ENCODE measurements around the gene IFT27.
"Not testable (repeated sequence)": the region's sequence is repeated elsewhere in the genome, so short reads cannot be mapped to it uniquely, and the experiment has no call there.

IFT27 gene

GRCh38 chr22:36765131-36765942 is 10.6 kb downstream of the IFT27 start:
- no peak for DNase-seq (ENCODE audit: low read depth in 2 of 2)

GRCh38 chr22:36764641-36765040 is 11.3 kb downstream of the IFT27 start:
- DNase-seq (ENCODE audit: low read depth in 2 of 2) = no peak

- DNase-seq (ENCODE audit: low read depth in 2 of 2) = no peak
Measured at GRCh38 chr22:36764060-36764459, 11.9 kb downstream of the IFT27 start.

GRCh38 chr22:36763576-36763975 is 12.3 kb downstream of the IFT27 start:
- DNase-seq (ENCODE audit: low read depth in 2 of 2) = no peak

- DNase-seq (ENCODE audit: low read depth in 2 of 2) = no peak
Measured at GRCh38 chr22:36762687-36763260, 13.1 kb downstream of the IFT27 start.

DNA sequence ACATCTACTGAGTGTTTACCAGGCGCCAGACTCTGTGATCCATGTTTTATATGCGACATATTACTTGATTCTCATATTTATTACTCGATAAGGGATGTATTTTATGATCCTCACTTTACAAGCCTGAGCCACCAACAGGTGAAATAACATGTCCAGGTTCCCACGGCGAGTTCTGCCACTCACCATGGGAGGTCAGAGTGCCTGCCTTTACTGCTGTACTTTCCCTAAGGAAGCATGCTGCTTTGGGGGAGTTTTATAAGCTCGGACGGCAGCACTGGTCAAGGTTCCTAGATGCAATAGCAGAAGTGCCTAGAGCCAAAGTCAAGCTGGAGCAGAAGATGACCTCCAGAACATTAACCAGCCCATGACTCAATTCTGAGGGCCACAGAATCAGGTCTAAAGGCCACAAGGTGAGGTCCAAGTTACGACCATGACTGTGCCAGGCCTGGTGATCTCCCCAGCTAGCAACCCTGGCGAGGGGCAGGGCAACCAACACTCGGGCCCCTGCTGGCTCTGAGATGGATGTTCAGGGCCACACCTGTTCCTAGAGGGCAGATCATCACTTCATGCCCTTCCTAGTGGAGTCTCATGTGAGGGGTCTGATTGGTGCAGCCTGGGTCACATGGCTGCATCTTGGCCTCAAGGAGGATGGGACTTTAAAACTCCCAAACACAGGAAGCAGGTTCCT is 14.2 kb downstream of the IFT27 start:
- DNase-seq (ENCODE audit: low read depth in 2 of 2) = no peak

GRCh38 chr22:36760786-36761185 is 15.1 kb downstream of the IFT27 start:
- no peak for DNase-seq (ENCODE audit: low read depth in 2 of 2)

DNA sequence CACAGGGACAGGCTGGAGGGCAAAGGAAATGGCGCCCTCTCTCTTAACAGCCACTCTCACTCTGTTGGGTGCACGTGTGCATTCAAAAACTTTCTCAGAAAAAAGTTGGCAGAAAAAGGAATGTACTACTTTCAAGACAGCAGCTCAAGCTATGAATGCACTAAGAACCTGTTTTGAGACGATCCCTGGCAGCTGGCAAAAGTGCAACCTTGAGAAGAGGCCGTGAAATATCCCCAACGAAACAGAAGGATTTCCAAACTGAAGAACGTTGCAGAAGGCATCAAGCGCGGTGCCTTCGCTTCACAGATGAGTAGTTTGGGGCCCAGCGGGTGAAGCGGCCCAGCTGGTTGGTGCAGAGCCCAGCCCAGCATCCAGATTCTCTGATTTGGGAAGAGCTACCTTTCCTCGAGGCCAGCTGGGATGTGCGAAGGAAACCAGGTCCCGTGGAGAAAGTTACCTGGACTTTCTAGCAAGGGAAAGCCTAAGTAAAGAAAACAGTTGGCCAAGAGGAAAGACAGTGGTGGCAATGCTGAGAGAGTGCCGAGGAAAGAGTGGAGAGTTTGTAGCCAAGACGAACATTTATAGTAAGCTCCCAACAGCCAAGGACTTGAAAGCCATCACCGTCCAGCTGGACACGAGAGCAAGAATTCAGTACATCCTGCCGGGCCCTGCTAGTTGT is 16.3 kb downstream of the IFT27 start:
- DNase-seq (ENCODE audit: low read depth in 2 of 2) = no peak

DNA sequence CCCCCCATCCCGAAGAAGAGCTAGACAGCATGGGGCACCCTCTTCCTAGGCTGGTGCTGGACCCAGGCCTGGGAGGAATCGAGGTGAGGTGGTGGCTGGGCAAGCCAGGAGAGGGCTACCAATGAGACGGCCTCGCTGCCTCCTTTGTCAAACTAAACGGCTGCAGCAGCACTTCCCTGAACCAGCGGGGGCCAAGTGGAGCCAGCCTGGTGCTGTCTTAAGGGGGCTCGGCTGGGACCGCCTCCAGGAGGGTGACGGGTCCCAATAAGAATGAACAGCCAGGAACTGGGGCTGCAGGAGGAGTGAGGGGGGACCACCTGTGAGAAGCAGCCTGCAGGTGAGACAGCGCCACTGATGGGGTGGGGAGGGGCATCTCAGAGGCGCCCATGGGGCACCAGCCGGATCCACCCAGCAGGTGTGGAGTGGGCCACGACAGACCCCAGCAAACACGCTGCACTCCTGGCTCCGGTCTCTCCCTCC is 17.1 kb downstream of the IFT27 start:
- no peak for DNase-seq (ENCODE audit: low read depth in 2 of 2)

DNA sequence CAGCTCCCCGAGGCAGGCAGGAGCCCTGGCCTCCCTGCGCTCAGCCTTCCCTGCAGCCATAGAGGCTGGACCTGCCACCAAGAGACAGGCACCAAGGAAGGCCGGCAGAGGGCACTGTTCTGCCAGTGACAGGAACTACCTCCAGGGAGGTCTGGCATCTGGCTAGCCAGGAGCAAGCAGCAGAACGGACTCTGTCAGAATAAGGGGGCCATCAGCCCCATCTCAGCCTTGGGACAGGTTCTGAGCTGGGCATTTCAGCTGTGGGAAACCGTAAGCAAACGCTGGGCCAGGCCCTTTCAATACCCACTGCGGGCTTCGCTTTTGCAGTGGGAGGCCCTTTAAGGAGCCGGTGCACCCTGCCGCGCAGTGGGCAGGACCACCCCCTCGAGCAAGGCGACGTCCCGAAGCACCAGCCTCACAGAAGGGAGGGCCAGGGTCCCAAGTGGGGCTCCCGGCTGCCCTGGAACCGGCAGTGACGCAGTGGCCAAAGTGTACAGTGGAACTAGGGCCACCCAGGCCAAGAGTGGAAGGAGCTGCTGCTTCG is 18.2 kb downstream of the IFT27 start:
- no peak for DNase-seq (ENCODE audit: low read depth in 2 of 2)

- DNase-seq (ENCODE audit: low read depth in 2 of 2) = no peak
Measured at GRCh38 chr22:36756746-36757655, 18.9 kb downstream of the IFT27 start.

DNA sequence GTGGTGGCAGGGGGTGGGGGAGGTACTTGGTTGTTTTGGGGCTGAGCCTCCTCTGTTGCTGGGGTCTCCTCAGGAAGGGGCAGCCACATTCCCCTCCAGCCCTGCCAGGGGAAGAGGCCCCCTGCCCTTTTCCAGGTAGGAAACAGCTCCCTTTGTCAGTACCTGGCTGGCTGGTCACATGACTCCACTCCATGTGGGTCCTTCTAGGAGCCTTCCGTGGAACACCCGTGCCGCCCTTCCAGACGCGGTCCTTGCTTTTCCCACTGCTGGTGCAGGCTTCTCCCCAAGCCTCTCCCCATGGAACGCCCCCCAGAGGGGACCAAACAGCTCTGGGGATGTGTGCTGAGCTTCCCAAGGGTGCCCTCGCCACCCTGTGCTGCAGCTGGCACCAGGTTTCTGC is 19.9 kb downstream of the IFT27 start:
- DNase-seq (ENCODE audit: low read depth in 2 of 2) = no peak

- no peak for DNase-seq (ENCODE audit: low read depth in 2 of 2)
Measured at GRCh38 chr22:36755316-36755715, 20.6 kb downstream of the IFT27 start.

GRCh38 chr22:36754881-36755280 is 21.0 kb downstream of the IFT27 start:
- DNase-seq (ENCODE audit: low read depth in 2 of 2) = not testable (repeated sequence)

DNA sequence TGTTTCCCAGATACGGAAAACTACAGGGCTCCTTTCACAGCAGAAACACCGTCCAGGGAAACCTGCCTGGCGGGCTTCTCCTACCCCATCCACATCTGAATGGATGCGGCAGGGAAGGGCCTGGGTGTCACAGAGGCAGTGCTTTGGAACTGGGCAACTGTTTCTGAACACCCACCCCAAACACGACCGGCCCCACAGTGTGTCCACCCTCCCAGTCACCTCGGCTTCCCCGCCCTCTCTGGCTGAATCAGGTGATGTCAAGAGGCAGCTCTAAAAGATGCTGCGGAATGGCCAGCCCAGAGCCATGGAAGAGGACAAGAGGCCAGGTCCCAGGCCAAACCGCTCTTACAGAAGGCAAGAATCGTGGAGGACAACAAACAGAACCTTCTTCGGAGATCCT is 22.0 kb downstream of the IFT27 start:
- no peak for DNase-seq (ENCODE audit: low read depth in 2 of 2)

- DNase-seq (ENCODE audit: low read depth in 2 of 2) = no peak
Measured at GRCh38 chr22:36753120-36753802, 22.7 kb downstream of the IFT27 start.

DNA sequence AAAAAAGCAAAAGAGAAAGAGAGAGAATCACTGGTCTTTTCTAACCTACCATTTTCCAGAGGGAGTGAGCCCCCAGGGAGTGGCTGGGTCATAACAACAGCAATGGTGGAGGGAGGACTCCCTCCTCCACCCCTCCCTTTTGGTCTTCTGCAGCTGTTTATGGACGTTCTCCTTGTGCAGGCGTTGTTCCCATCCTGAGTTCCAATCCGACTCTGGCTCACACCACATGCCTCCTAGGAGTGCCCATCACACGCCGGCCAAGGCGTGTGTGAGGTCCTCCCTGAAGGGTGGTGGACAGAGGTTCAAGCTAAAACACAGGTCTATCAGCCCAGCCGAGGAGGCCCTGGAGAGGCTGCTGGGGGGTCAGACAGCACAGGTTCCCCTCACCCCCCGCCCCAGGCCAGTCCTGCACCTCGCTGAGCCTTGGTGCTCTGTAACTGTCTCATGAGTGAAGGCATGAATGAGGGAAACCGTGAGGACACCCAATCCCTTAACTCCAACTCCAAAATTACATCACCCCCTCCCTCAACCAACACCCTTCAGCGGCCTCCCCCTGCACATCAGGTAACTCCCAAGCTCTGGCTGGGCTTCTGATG is 29.4 kb downstream of the IFT27 start:
- no peak for DNase-seq (ENCODE audit: low read depth in 2 of 2)

- no peak for DNase-seq (ENCODE audit: low read depth in 2 of 2)
Measured at GRCh38 chr22:36745301-36745995, 30.5 kb downstream of the IFT27 start.

DNA sequence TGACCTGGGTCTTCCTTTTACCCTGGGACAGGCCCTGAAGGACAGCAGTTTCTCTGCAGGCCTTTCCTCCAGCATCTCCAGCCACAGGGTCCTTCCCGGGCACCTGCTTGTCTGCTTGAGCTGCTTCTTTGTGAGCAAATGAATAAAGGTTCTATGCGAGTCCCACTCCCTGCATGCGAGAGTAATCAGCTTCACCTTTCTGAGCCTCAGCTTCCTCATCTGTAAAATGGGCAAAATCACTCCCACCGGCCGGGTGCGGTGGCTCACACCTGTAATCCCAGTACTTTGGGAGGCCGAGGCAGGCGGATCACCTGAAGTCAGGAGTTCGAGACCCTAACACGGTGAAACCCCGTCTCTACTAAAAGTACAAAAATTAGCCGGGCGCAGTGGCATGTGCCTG is 31.1 kb downstream of the IFT27 start:
- no peak for DNase-seq (ENCODE audit: low read depth in 2 of 2)

All from fibroblast of skin of left biceps (primary cell).